ENCODE results near the gene OR5K3. TPM values are rescaled to one million over a fixed set of nuclear protein-coding genes. Genes with fewer than 3 reads are reported as not detected.

Gene OR5K3
- total RNA-seq, 2 donors from 2014 or later = not detected

GRCh38 chr3:98359250-98359649, 31.2 kb upstream of the OR5K3 start:
- DNase-seq (ENCODE audit: low spot score) (no peak), ATAC-seq (ENCODE audit: insufficient number of reproducible peaks, low FRiP score, low read depth) (no peak)
- Histone ChIP-seq H3K9me3 (peaks cover 10% of the 10 kb centered on the region), H3K4me1 (ENCODE audit: control insufficient read depth in 1 of 2, low read depth in 2 of 2) (no peaks in the 10 kb centered on the region), H3K36me3 (no peaks in the 10 kb centered on the region), H3K27ac (no peak overlapping the region), H3K27me3 (replicated peaks; ENCODE audit: insufficient read depth) (no peaks in the 10 kb centered on the region), H3K4me3 (no peak overlapping the region)
- TF ChIP-seq CTCF (IDR thresholded peaks at IDR 0.05) = no peak

GRCh38 chr3:98359993-98360675, 30.3 kb upstream of the OR5K3 start:
- Histone ChIP-seq H3K9me3 (peaks cover 10% of the 10 kb centered on the region), H3K36me3 (no peaks in the 10 kb centered on the region), H3K4me1 (ENCODE audit: control insufficient read depth in 1 of 2, low read depth in 2 of 2) (no peaks in the 10 kb centered on the region), H3K27me3 (replicated peaks; ENCODE audit: insufficient read depth) (no peaks in the 10 kb centered on the region), H3K27ac (no peak overlapping the region), H3K4me3 (no peak overlapping the region)
- ATAC-seq (ENCODE audit: insufficient number of reproducible peaks, low FRiP score, low read depth) = no peak
- DNase-seq (ENCODE audit: low spot score) = no peak
- no peak for TF ChIP-seq CTCF (IDR thresholded peaks at IDR 0.05)

GRCh38 chr3:98360681-98361080, 29.8 kb upstream of the OR5K3 start:
- Histone ChIP-seq H3K9me3 (peaks cover 10% of the 10 kb centered on the region), H3K27ac (no peak overlapping the region), H3K36me3 (no peaks in the 10 kb centered on the region), H3K27me3 (replicated peaks; ENCODE audit: insufficient read depth) (no peaks in the 10 kb centered on the region), H3K4me3 (no peak overlapping the region), H3K4me1 (ENCODE audit: control insufficient read depth in 1 of 2, low read depth in 2 of 2) (no peaks in the 10 kb centered on the region)
- DNase-seq (ENCODE audit: low spot score) = no peak
- TF ChIP-seq CTCF (IDR thresholded peaks at IDR 0.05) = no peak
- no peak for ATAC-seq (ENCODE audit: insufficient number of reproducible peaks, low FRiP score, low read depth)

GRCh38 chr3:98361289-98361688, 29.2 kb upstream of the OR5K3 start:
- H3K4me3 ChIP-seq = no peak overlapping the region
- H3K27ac ChIP-seq = no peak overlapping the region
- DNase-seq (ENCODE audit: low spot score) = no peak
- no peak for ATAC-seq (ENCODE audit: insufficient number of reproducible peaks, low FRiP score, low read depth)
- TF ChIP-seq CTCF (IDR thresholded peaks at IDR 0.05) = no peak
- no peaks in the 10 kb centered on the region for H3K27me3 ChIP-seq (replicated peaks; ENCODE audit: insufficient read depth)
- no peaks in the 10 kb centered on the region for H3K4me1 ChIP-seq (ENCODE audit: control insufficient read depth in 1 of 2, low read depth in 2 of 2)
- peaks cover 10% of the 10 kb centered on the region for H3K9me3 ChIP-seq
- H3K36me3 ChIP-seq = no peaks in the 10 kb centered on the region

GRCh38 chr3:98367464-98368246, 22.8 kb upstream of the OR5K3 start:
- Histone ChIP-seq H3K27me3 (replicated peaks; ENCODE audit: insufficient read depth) (no peaks in the 10 kb centered on the region), H3K27ac (no peak overlapping the region), H3K36me3 (no peaks in the 10 kb centered on the region), H3K9me3 (no peaks in the 10 kb centered on the region), H3K4me3 (no peak overlapping the region), H3K4me1 (ENCODE audit: control insufficient read depth in 1 of 2, low read depth in 2 of 2) (no peaks in the 10 kb centered on the region)
- DNase-seq (ENCODE audit: low spot score) (no peak), ATAC-seq (ENCODE audit: insufficient number of reproducible peaks, low FRiP score, low read depth) (no peak)
- TF ChIP-seq CTCF (IDR thresholded peaks at IDR 0.05) = no peak

Measured in thoracic aorta (tissue), 2 donors.